ENCODE measurements around the gene SDK2.
A peak's percentile ranks its signal among the peaks of the same experiment; 100 is the strongest.

Gene SDK2

DNA sequence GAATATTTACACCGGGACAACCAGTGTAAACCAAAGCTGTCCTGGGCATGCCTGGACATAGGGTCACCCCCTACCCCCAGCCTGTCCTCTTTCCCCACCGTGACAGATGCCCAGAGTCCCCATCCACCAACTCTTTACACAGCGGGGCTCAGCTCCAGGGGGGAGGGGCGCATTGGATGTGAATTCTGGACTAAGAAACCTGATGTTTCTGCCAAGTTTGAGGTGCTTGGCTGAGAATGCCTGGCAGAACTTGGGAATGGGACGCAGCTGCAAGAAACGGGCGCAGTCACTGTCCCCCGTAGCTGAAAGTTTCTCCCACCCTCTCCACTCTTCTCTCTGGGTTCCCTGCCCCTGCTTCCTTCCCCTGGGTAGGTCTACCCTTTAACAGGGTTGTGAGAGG lies 264.4 kb downstream of the SDK2 start:
- DNase-seq = no peak

DNA sequence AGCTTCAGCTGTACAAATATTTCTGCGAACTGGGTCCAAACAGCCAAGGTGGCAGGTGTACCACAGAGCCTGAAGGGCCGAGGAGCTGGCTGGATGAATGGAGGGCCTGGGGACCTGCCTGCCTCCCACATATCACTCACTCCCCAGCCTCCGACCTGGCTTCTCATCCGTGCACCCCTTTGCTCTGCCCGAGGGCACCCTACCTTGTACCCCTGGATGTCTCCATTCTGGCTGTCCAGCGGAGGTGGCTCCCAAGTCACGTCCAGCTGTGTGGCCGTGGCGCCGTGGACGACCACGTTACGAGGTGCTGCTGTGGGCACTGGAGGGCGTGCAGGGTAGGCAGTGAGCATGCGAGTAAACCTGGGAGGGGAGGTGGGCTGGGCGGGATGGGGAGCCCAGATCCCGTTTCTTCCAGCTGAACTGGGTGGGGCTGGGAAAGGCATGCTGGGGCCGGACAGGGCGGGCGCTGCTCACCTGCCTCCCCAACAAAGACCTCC lies 265.2 kb downstream of the SDK2 start:
- no peak for DNase-seq

DNA sequence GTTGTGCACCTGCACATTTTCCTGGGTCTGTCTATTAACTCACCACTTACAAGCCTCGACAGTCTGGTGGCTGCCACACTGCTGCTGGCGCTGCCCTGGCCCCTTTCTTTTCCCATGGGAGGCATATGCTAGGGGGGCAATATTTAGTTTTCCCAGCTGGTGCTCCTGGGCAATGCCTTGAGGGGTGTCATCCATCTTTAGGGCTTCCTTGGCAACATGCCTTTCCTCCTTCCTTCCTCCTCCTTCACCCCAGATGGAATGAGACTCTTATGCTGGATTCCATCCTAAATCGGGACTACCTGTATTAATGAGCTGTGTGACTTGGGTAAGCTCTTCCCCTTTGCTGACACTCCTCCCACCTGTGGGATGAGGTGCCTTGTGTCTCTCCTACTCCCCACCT lies 267.6 kb downstream of the SDK2 start:
- DNase-seq = no peak

DNA sequence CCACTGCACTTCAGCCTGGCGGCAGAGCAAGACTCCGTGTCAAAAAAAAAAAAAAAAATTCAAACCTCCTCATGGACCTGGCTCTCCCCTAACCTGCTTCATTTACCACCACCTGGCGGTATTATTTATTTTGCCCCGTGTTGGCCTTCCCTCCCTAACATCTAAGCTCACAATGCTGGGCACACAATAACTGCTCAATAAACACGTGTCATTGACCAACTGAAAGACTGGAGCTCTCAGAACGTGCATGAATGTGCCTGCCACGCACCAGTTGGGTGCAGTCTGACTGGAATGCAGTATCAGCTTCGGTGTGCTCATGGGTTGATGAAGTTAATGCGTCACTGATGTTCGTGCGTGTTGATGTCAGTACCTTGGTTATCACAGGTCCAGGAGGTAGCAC lies 268.1 kb downstream of the SDK2 start:
- DNase-seq = no peak

- DNase-seq = no peak
These were observed 272.4 kb downstream of the SDK2 start for GRCh38 chr17:73371836-73372235.

GRCh38 chr17:73371285-73371684 lies 273.0 kb downstream of the SDK2 start:
- no peak for DNase-seq

DNA sequence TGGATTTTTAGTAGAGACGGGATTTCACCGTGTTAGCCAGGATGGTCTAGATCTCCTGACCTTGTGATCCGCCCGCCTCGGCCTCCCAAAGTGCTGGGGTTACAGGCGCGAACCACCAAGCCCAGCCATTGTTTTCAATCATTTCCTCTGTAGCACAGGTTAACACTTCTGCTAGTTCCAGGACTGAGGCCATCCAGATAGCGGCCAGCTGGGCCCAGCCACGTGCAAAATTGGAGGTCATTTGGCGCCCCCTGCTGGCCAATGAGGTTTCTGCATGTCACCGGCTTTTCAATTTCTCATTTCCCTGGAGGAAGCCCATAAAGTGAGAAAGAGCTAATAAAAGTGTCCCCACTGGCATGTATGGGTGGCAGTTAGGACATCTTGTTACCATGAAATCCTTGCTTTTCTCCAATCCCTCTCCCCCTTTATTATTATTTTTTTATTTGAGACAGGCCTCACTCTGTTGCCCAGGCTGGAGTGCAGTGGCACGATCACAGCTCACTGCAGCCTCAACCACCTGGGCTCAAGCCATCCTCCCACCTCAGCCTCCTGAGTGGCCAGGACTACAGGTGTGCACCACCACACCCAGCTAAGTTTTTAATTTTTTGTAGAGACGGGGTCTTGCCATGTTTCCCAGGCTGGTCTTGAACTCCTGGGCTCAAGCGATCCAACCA lies 274.3 kb downstream of the SDK2 start:
- DNase-seq = peak; percentile 19

DNA sequence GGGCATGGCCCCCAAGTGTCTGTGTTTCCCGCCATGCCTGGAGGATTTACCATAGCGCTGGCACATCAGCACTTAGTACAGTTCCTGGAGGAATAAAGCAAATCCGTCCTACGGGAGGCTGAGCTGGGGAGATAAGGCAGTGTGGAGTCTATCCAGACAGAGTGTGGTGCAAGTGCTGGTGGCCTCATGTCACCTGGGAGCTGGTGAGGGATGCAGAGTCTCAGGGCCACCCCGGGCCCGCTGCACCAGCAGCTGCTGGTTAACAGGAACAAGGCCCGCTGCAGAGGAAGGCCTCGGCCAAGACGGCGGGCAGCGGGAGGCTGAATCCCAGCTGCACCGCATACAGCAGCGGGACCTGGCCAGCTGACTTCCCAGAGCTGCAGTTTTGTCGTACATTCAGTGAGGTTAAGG lies 275.1 kb downstream of the SDK2 start:
- DNase-seq = no peak

- DNase-seq = no peak
These were observed 276.1 kb downstream of the SDK2 start for GRCh38 chr17:73368085-73368631.

DNA sequence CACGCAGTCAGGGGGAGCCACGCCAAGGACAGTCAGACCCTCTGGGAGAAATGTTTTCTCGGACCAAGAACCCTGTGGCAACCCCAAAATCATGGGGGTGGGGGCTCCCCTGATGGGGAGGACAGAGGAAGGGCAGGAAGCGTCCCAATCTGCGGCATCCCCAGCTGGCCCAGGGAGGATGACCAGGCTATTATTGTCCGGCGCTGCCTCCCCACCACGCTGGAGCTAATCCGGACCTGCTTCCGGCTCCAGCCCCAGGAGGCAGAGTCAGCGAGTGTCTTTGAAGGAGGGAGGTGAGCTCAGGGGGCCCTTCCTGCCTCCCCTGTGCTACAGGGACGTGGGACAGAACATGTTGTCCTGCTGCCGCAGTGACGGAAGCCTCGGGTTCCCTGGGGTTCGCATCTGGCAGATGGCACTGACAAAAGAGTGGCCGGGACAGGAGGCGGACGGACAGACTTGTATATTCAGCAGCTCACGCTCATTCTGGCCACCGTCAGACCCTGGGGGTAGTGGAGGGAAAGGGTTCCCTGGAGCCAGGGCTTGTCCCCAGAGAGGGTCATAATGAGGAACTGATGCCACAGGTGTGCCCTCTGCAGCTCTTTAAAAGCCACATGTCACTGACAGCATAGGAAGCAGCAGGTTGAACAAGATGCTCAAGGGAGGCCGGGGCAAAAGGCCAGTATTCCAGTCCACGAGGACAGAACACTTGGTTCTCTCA lies 278.2 kb downstream of the SDK2 start:
- DNase-seq = no peak

DNA sequence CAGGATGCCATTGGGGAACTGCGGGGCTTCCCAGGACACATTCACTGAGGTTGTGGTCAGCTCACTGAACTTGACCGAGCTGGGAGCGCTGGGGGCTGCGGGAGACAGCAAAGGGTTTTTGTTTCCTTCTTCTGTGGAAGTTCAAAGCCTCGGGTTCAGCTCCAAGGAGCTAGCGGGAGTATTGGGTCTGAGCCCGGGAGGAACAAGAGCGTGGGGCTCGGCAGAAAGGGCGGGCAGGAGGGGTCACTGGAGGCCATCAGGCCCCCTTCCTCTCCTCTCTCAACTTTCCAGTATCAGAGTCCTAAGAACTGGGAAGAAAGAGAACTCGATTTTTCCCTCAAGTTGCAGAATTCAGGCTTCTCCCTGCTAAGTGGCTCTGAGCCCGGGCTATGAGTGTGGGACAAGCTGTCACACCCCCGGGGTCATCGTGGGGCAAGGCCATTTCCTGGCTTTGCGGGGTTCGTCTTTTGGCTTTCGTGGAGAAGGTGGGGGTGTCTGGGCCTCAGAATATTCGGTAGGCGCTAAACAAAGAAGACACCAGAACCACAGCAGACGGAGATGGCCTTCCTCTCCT lies 278.9 kb downstream of the SDK2 start:
- DNase-seq = no peak

DNA sequence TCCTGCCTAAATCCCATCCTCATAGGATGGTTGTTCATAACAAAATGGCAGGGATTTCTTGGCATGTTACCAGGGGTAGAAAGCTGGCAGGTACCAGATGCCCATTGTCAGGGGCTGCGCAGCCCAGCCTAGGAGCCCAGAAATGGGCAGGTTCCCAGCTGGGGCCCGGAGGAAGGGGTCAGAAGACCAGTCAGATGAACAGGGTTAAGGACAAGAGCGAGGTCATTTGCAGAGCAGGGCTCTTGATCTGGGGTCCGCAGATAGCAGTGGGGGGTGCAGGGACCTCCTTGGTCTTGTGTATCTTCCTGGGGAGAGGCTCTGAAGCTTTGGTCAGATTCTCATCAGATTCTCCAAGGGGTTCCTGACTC lies 280.1 kb downstream of the SDK2 start:
- no peak for DNase-seq

DNA sequence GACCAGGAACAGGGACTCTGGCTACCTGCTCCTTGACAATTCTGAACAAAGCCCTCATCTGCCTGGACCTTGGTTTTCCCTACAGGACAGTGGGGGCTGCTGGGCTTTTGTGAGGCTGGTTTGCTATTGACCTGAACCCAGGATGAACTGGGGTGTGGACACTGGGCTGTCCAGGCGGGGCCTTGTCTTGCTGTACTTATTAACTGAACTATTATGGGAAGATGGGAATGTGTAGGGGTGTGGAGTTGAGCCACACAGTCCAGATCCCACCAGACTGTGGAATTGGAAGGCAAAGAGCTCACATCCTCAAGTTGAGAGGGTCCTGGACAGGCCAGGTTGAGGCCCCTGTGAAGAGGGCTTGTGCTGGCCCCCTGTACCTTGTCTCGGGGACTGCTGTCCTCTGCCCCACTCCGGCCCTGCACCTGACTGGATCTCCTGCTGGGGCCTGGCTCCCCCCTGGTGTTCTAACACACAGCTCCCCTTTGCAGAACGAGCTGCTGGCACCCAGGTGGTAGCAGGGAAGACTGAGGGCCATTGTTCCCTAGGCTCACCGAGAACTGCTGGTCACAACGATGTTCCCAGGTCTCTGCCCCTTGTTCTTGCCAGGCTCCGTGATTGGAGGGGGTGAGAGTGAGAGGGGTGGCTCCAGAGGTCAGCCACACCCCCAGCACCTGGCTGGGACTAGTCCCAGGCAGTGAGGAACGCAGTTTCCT lies 280.6 kb downstream of the SDK2 start:
- no peak for DNase-seq

DNA sequence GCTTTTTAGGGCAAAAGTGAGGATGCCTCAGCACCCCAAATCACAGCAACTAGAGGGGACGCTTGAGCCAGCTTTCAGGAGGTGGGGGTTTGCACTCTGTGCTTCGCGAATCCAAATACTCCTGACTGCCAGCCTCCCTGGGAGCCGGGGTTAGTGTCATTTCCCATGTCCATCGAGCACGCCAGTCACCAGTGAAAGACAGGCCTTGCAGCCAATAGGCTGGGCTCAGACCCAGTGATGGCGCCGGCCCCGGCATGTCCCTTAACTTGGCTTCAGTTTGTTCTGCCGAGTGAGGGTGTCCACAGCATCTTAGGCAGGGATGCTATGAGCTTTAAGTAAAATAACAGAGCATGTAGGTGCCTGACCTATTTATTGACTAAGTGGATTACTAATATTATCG lies 281.5 kb downstream of the SDK2 start:
- DNase-seq = no peak

- DNase-seq = no peak
These were observed 283.1 kb downstream of the SDK2 start for GRCh38 chr17:73360961-73361761.

GRCh38 chr17:73359987-73360410 lies 284.2 kb downstream of the SDK2 start:
- no peak for DNase-seq

DNA sequence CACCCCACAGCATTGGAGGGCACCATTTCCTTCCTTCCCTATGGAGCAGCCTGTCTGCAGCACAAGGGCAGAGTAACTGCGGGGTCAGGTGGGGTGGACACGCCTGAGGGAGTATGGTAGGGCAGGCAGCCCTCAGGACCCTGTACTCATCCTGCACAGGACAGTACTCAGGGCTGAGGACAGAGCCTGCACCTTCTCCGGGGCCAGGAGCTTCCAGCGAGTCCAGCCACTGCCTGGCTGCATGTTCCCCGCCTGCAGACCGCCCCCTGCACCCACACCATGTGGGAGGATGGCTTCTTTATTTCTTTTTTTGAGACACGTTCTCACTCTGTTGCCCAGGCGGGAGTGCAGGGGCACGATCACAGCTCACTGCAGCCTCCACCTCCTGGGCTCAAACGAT lies 284.9 kb downstream of the SDK2 start:
- DNase-seq = no peak

- DNase-seq = no peak
These were observed 285.6 kb downstream of the SDK2 start for GRCh38 chr17:73358668-73359067.

- no peak for DNase-seq
These were observed 286.3 kb downstream of the SDK2 start for GRCh38 chr17:73357981-73358380.

DNA sequence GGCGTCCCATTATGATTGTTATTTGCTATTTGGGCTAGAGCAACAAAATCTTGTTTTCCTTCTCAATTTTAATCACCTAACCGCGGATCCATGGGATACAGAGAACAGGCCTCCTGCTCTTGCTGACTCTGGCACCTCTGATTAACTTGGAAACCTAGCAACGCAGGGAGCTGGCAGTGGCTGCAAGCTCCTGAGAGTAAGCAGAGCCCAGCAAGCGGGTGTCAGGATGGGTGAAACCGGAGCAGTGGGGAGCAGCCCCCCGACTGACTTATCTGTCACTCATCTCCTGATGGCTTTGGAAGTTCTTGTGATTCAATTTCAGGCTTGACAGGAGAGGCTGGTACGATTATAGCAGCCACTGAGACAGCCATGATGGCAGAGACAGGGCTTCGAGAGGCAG lies 286.9 kb downstream of the SDK2 start:
- DNase-seq = no peak

DNA sequence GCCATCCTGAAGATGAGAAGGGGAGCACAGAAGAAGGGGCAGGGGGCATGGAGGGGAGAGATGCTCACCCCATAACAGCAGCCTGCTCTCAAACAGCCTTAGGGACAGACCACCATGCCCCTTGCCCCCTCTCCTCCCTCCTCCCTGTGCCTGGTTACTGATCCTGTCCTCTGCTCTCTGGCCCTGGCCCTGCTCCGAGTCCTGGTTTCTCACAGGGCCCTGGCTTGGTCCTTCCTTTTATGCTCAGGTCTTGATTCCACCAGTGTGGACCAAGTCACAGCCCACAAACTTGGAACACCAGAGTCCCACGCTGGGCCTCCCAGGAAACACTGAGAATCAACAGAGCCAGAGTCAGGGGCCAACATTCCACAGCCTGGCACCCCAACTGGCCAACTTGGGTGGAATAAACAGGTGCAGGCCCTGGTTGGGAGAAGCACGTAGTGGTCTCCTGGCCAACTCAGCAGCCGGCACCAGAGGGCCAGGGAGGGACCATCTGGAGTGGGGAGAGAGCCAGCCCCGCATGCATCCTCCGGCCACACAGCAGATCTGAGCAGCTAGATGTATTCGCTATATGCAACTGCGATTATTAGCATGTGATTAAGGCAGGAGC lies 287.6 kb downstream of the SDK2 start:
- no peak for DNase-seq

All from DMS79 treated with DMSO at 0.1 percent for 48 hours (cell line).